Endothelial cell (in vitro differentiated cells): ENCODE measurements around the gene GXYLT2. TPM values are rescaled to one million over a fixed set of nuclear protein-coding genes. Genes with fewer than 3 reads are reported as not detected.

Experiments used
- DNase-seq: peaks from one replicate; pipeline ENCODE4 v3.0.0; 2021; ENCODE audit warnings: low spot score
- H3K27ac Mint-ChIP-seq: one replicate; pipeline ENCODE4 v1.8.0; 2021; ENCODE audit warnings: mixed read lengths, inconsistent platforms; ENCODE audit not compliant: unreplicated experiment
- H3K27me3 Mint-ChIP-seq: one replicate; pipeline ENCODE4 v1.8.0; 2021; ENCODE audit warnings: mild to moderate bottlenecking, moderate library complexity, mixed read lengths, inconsistent platforms; ENCODE audit not compliant: unreplicated experiment
- H3K36me3 Mint-ChIP-seq: one replicate; pipeline ENCODE4 v1.8.0; 2021; ENCODE audit warnings: mild to moderate bottlenecking, low read depth, mixed read lengths, inconsistent platforms; ENCODE audit not compliant: unreplicated experiment
- H3K4me1 Mint-ChIP-seq: one replicate; pipeline ENCODE4 v1.8.0; 2021; ENCODE audit warnings: mild to moderate bottlenecking, mixed read lengths, inconsistent platforms; ENCODE audit not compliant: unreplicated experiment
- H3K4me3 Mint-ChIP-seq: one replicate; pipeline ENCODE4 v1.8.0; 2021; ENCODE audit warnings: mild to moderate bottlenecking, mixed read lengths, inconsistent platforms; ENCODE audit not compliant: unreplicated experiment
- H3K9me3 Mint-ChIP-seq: one replicate; pipeline ENCODE4 v1.8.0; 2021; ENCODE audit warnings: mixed read lengths, inconsistent platforms; ENCODE audit not compliant: unreplicated experiment
- CTCF ChIP-seq: fragments of 200-600 bp; sonication (generic); IDR thresholded peaks from one replicate; pipeline ENCODE4 v1.5.0; 2021; ENCODE audit warnings: antibody characterized with exemption; ENCODE audit not compliant: unreplicated experiment
- total RNA-seq: library from RNA; stranded (reverse); fragmentation: NEBNext Ultra II Directional; extraction: Animal tissue kit (Norgen Biotek cat#: 25700); gene quantifications from one replicate; pipeline ENCODE4 v1.2.1, GENCODE V29; 2021; ENCODE audit not compliant: unreplicated experiment

The GXYLT2 gene
- total RNA-seq, 1 donor from 2014 or later, result 1.8 TPM

- H3K27me3 Mint-ChIP-seq, result peaks cover 2% of the 10 kb centered on the region
- no peaks in the 10 kb centered on the region for H3K36me3 Mint-ChIP-seq
- TF ChIP-seq CTCF, result no peak
- H3K4me3 Mint-ChIP-seq, result no peak overlapping the region
- no peaks in the 10 kb centered on the region for H3K4me1 Mint-ChIP-seq
- H3K27ac Mint-ChIP-seq, result no peak overlapping the region
- DNase-seq, result no peak
- H3K9me3 Mint-ChIP-seq, result no peaks in the 10 kb centered on the region
These were observed 12.2 kb downstream of the GXYLT2 start for GRCh38 chr3:72900048-72900447.

GRCh38 chr3:72901840-72902239 is 14.0 kb downstream of the GXYLT2 start:
- no peak for DNase-seq
- no peak overlapping the region for H3K4me3 Mint-ChIP-seq
- H3K27ac Mint-ChIP-seq, result no peak overlapping the region
- TF ChIP-seq CTCF, result no peak
- H3K36me3 Mint-ChIP-seq, result no peaks in the 10 kb centered on the region
- no peaks in the 10 kb centered on the region for H3K27me3 Mint-ChIP-seq
- H3K4me1 Mint-ChIP-seq, result no peaks in the 10 kb centered on the region
- H3K9me3 Mint-ChIP-seq, result no peaks in the 10 kb centered on the region

GRCh38 chr3:72903004-72903403 is 15.2 kb downstream of the GXYLT2 start:
- Mint-ChIP-seq H3K36me3 (no peaks in the 10 kb centered on the region), H3K27ac (no peak overlapping the region), H3K4me3 (no peak overlapping the region), H3K4me1 (no peaks in the 10 kb centered on the region), H3K9me3 (no peaks in the 10 kb centered on the region), H3K27me3 (no peaks in the 10 kb centered on the region)
- no peak for DNase-seq
- TF ChIP-seq CTCF, result no peak

GRCh38 chr3:72904163-72904562 is 16.3 kb downstream of the GXYLT2 start:
- DNase-seq, result no peak
- Mint-ChIP-seq H3K4me1 (no peaks in the 10 kb centered on the region), H3K4me3 (no peak overlapping the region), H3K27me3 (no peaks in the 10 kb centered on the region), H3K27ac (no peak overlapping the region), H3K9me3 (no peaks in the 10 kb centered on the region), H3K36me3 (no peaks in the 10 kb centered on the region)
- TF ChIP-seq CTCF, result no peak

GRCh38 chr3:72906154-72906553 is 18.3 kb downstream of the GXYLT2 start:
- H3K9me3 Mint-ChIP-seq, result no peaks in the 10 kb centered on the region
- peaks cover 1% of the 10 kb centered on the region for H3K27me3 Mint-ChIP-seq
- no peak for DNase-seq
- no peaks in the 10 kb centered on the region for H3K4me1 Mint-ChIP-seq
- TF ChIP-seq CTCF, result no peak
- H3K36me3 Mint-ChIP-seq, result no peaks in the 10 kb centered on the region
- H3K4me3 Mint-ChIP-seq, result no peak overlapping the region
- H3K27ac Mint-ChIP-seq, result no peak overlapping the region
